ENCODE data around the gene RANBP17.

Gene RANBP17

GRCh38 chr5:171107669-171108068 lies 245.9 kb downstream of the RANBP17 start:
- no peaks in the 10 kb centered on the region for H3K4me1 Mint-ChIP-seq (ENCODE audit: low read depth)
- H3K4me3 Mint-ChIP-seq = no peak overlapping the region
- H3K36me3 Mint-ChIP-seq (ENCODE audit: low read depth) = no peaks in the 10 kb centered on the region
- H3K9me3 Mint-ChIP-seq = no peaks in the 10 kb centered on the region
- no peak overlapping the region for H3K27ac Mint-ChIP-seq
- H3K27me3 Mint-ChIP-seq (ENCODE audit: low read depth) = no peaks in the 10 kb centered on the region
- DNase-seq (ENCODE audit: low spot score) = no peak

- no peak for DNase-seq (ENCODE audit: low spot score)
- Mint-ChIP-seq H3K4me1 (ENCODE audit: low read depth) (no peaks in the 10 kb centered on the region), H3K9me3 (no peaks in the 10 kb centered on the region), H3K27me3 (ENCODE audit: low read depth) (no peaks in the 10 kb centered on the region), H3K36me3 (ENCODE audit: low read depth) (no peaks in the 10 kb centered on the region), H3K4me3 (no peak overlapping the region), H3K27ac (no peak overlapping the region)
Observed at GRCh38 chr5:171115519-171115918, 253.7 kb downstream of the RANBP17 start.

- no peak for DNase-seq (ENCODE audit: low spot score)
- H3K27ac Mint-ChIP-seq = no peak overlapping the region
- no peak overlapping the region for H3K4me3 Mint-ChIP-seq
- H3K9me3 Mint-ChIP-seq = no peaks in the 10 kb centered on the region
- no peaks in the 10 kb centered on the region for H3K27me3 Mint-ChIP-seq (ENCODE audit: low read depth)
- no peaks in the 10 kb centered on the region for H3K4me1 Mint-ChIP-seq (ENCODE audit: low read depth)
- no peaks in the 10 kb centered on the region for H3K36me3 Mint-ChIP-seq (ENCODE audit: low read depth)
Observed at GRCh38 chr5:171116719-171117118, 254.9 kb downstream of the RANBP17 start.

- DNase-seq (ENCODE audit: low spot score) = no peak
- Mint-ChIP-seq H3K4me3 (no peak overlapping the region), H3K36me3 (ENCODE audit: low read depth) (no peaks in the 10 kb centered on the region), H3K4me1 (ENCODE audit: low read depth) (no peaks in the 10 kb centered on the region), H3K27ac (no peak overlapping the region), H3K9me3 (no peaks in the 10 kb centered on the region), H3K27me3 (ENCODE audit: low read depth) (no peaks in the 10 kb centered on the region)
Observed at GRCh38 chr5:171120986-171121622, 259.3 kb downstream of the RANBP17 start.

- H3K27me3 Mint-ChIP-seq (ENCODE audit: low read depth) = no peaks in the 10 kb centered on the region
- no peak for DNase-seq (ENCODE audit: low spot score)
- H3K27ac Mint-ChIP-seq = no peak overlapping the region
- no peaks in the 10 kb centered on the region for H3K9me3 Mint-ChIP-seq
- H3K4me1 Mint-ChIP-seq (ENCODE audit: low read depth) = no peaks in the 10 kb centered on the region
- H3K4me3 Mint-ChIP-seq = no peak overlapping the region
- no peaks in the 10 kb centered on the region for H3K36me3 Mint-ChIP-seq (ENCODE audit: low read depth)
Observed at GRCh38 chr5:171121638-171122037, 259.8 kb downstream of the RANBP17 start.

GRCh38 chr5:171122372-171122771 lies 260.6 kb downstream of the RANBP17 start:
- H3K27me3 Mint-ChIP-seq (ENCODE audit: low read depth) = no peaks in the 10 kb centered on the region
- H3K9me3 Mint-ChIP-seq = no peaks in the 10 kb centered on the region
- no peak for DNase-seq (ENCODE audit: low spot score)

GRCh38 chr5:171123417-171123816 lies 261.6 kb downstream of the RANBP17 start:
- H3K4me3 Mint-ChIP-seq = no peak overlapping the region
- H3K27ac Mint-ChIP-seq = no peak overlapping the region
- DNase-seq (ENCODE audit: low spot score) = no peak
- no peaks in the 10 kb centered on the region for H3K4me1 Mint-ChIP-seq (ENCODE audit: low read depth)
- H3K27me3 Mint-ChIP-seq (ENCODE audit: low read depth) = no peaks in the 10 kb centered on the region
- H3K9me3 Mint-ChIP-seq = no peaks in the 10 kb centered on the region
- H3K36me3 Mint-ChIP-seq (ENCODE audit: low read depth) = no peaks in the 10 kb centered on the region

More at GRCh38 chr5:171122372-171122771, 260.6 kb downstream of the RANBP17 start:
- H3K27ac Mint-ChIP-seq = no peak overlapping the region
- no peaks in the 10 kb centered on the region for H3K4me1 Mint-ChIP-seq (ENCODE audit: low read depth)
- no peak overlapping the region for H3K4me3 Mint-ChIP-seq
- H3K36me3 Mint-ChIP-seq (ENCODE audit: low read depth) = no peaks in the 10 kb centered on the region

- H3K27me3 Mint-ChIP-seq (ENCODE audit: low read depth) = no peaks in the 10 kb centered on the region
- DNase-seq (ENCODE audit: low spot score) = no peak
- H3K4me3 Mint-ChIP-seq = no peak overlapping the region
- H3K4me1 Mint-ChIP-seq (ENCODE audit: low read depth) = no peaks in the 10 kb centered on the region
- no peak overlapping the region for H3K27ac Mint-ChIP-seq
- no peaks in the 10 kb centered on the region for H3K36me3 Mint-ChIP-seq (ENCODE audit: low read depth)
- no peaks in the 10 kb centered on the region for H3K9me3 Mint-ChIP-seq
Observed at GRCh38 chr5:171127314-171127713, 265.5 kb downstream of the RANBP17 start.

- no peak overlapping the region for H3K4me3 Mint-ChIP-seq
- H3K27me3 Mint-ChIP-seq (ENCODE audit: low read depth) = no peaks in the 10 kb centered on the region
- DNase-seq (ENCODE audit: low spot score) = no peak
- H3K9me3 Mint-ChIP-seq = no peaks in the 10 kb centered on the region
- H3K36me3 Mint-ChIP-seq (ENCODE audit: low read depth) = no peaks in the 10 kb centered on the region
- no peaks in the 10 kb centered on the region for H3K4me1 Mint-ChIP-seq (ENCODE audit: low read depth)
- no peak overlapping the region for H3K27ac Mint-ChIP-seq
Observed at GRCh38 chr5:171128136-171128535, 266.3 kb downstream of the RANBP17 start.

GRCh38 chr5:171129308-171129707 lies 267.5 kb downstream of the RANBP17 start:
- DNase-seq (ENCODE audit: low spot score) = no peak
- Mint-ChIP-seq H3K36me3 (ENCODE audit: low read depth) (no peaks in the 10 kb centered on the region), H3K9me3 (no peaks in the 10 kb centered on the region), H3K4me3 (no peak overlapping the region), H3K4me1 (ENCODE audit: low read depth) (no peaks in the 10 kb centered on the region), H3K27ac (no peak overlapping the region), H3K27me3 (ENCODE audit: low read depth) (no peaks in the 10 kb centered on the region)

- no peak for DNase-seq (ENCODE audit: low spot score)
- Mint-ChIP-seq H3K27me3 (ENCODE audit: low read depth) (no peaks in the 10 kb centered on the region), H3K4me1 (ENCODE audit: low read depth) (no peaks in the 10 kb centered on the region), H3K36me3 (ENCODE audit: low read depth) (no peaks in the 10 kb centered on the region), H3K4me3 (no peak overlapping the region), H3K9me3 (no peaks in the 10 kb centered on the region), H3K27ac (no peak overlapping the region)
Observed at GRCh38 chr5:171131497-171131896, 269.7 kb downstream of the RANBP17 start.

- H3K4me1 Mint-ChIP-seq (ENCODE audit: low read depth) = no peaks in the 10 kb centered on the region
- no peaks in the 10 kb centered on the region for H3K27me3 Mint-ChIP-seq (ENCODE audit: low read depth)
- H3K27ac Mint-ChIP-seq = no peak overlapping the region
- no peaks in the 10 kb centered on the region for H3K36me3 Mint-ChIP-seq (ENCODE audit: low read depth)
- H3K4me3 Mint-ChIP-seq = no peak overlapping the region
- no peaks in the 10 kb centered on the region for H3K9me3 Mint-ChIP-seq
- DNase-seq (ENCODE audit: low spot score) = no peak
Observed at GRCh38 chr5:171137768-171138525, 276.1 kb downstream of the RANBP17 start.

- DNase-seq (ENCODE audit: low spot score) = no peak
- Mint-ChIP-seq H3K4me1 (ENCODE audit: low read depth) (no peaks in the 10 kb centered on the region), H3K36me3 (ENCODE audit: low read depth) (no peaks in the 10 kb centered on the region), H3K27me3 (ENCODE audit: low read depth) (no peaks in the 10 kb centered on the region), H3K4me3 (no peak overlapping the region), H3K9me3 (no peaks in the 10 kb centered on the region), H3K27ac (no peak overlapping the region)
Observed at GRCh38 chr5:171139227-171139626, 277.4 kb downstream of the RANBP17 start.

- Mint-ChIP-seq H3K27me3 (ENCODE audit: low read depth) (no peaks in the 10 kb centered on the region), H3K4me1 (ENCODE audit: low read depth) (no peaks in the 10 kb centered on the region), H3K4me3 (no peak overlapping the region), H3K36me3 (ENCODE audit: low read depth) (no peaks in the 10 kb centered on the region), H3K27ac (no peak overlapping the region), H3K9me3 (no peaks in the 10 kb centered on the region)
- DNase-seq (ENCODE audit: low spot score) = no peak
Observed at GRCh38 chr5:171142617-171143016, 280.8 kb downstream of the RANBP17 start.

GRCh38 chr5:171143171-171143570 lies 281.4 kb downstream of the RANBP17 start:
- Mint-ChIP-seq H3K36me3 (ENCODE audit: low read depth) (no peaks in the 10 kb centered on the region), H3K4me3 (no peak overlapping the region), H3K27ac (no peak overlapping the region), H3K27me3 (ENCODE audit: low read depth) (no peaks in the 10 kb centered on the region), H3K9me3 (no peaks in the 10 kb centered on the region), H3K4me1 (ENCODE audit: low read depth) (no peaks in the 10 kb centered on the region)
- no peak for DNase-seq (ENCODE audit: low spot score)
